Activated CD4-positive, alpha-beta T cell treated with anti-CD3 and anti-CD28 coated beads, Interleukin-2, amount 10 ng/mL, durations not matched to agents 7 days and 5 days (primary cell): Measurements from ENCODE around the gene IL18RAP. TPM values are rescaled to one million over a fixed set of nuclear protein-coding genes. Genes with fewer than 3 reads are reported as not detected.

Experiments
- CTCF ChIA-PET: fragments of 350-600 bp; sonication (Branson Sonifier 250); formaldehyde crosslinking; loops from one replicate; lab custom pipeline; 2021; ENCODE audit warnings: antibody characterized with exemption; lab: Charles Lee
- POLR2A ChIA-PET: fragments of 350-600 bp; sonication (Branson Sonifier 250); formaldehyde crosslinking; loops from one replicate; lab custom pipeline; 2021; ENCODE audit warnings: antibody characterized with exemption; lab: Charles Lee
- DNase-seq: peaks from one replicate; pipeline ENCODE4 v3.0.0-alpha.2; 2020
- H3K27ac Mint-ChIP-seq: one replicate; pipeline ENCODE4 v1.8.0; 2021; ENCODE audit warnings: mild to moderate bottlenecking, moderate library complexity, mixed read lengths
- H3K27me3 Mint-ChIP-seq: one replicate; pipeline ENCODE4 v1.8.0; 2021; ENCODE audit warnings: mixed read lengths
- H3K36me3 Mint-ChIP-seq: one replicate; pipeline ENCODE4 v1.8.0; 2021; ENCODE audit warnings: low read depth, mixed read lengths
- H3K4me1 Mint-ChIP-seq: one replicate; pipeline ENCODE4 v1.8.0; 2021; ENCODE audit warnings: mixed read lengths
- H3K4me3 Mint-ChIP-seq: one replicate; pipeline ENCODE4 v1.8.0; 2021; ENCODE audit warnings: mild to moderate bottlenecking, moderate library complexity, mixed read lengths
- H3K9me3 Mint-ChIP-seq: one replicate; pipeline ENCODE4 v1.8.0; 2021; ENCODE audit warnings: mixed read lengths
- total RNA-seq, 2 experiments: library from RNA; stranded (reverse); gene quantifications; one replicate each; pipeline ENCODE4 v1.2.3, GENCODE V29; 2021

Gene IL18RAP
- total RNA-seq, 2 experiments from 2014 or later: 3.8 TPM

DNA sequence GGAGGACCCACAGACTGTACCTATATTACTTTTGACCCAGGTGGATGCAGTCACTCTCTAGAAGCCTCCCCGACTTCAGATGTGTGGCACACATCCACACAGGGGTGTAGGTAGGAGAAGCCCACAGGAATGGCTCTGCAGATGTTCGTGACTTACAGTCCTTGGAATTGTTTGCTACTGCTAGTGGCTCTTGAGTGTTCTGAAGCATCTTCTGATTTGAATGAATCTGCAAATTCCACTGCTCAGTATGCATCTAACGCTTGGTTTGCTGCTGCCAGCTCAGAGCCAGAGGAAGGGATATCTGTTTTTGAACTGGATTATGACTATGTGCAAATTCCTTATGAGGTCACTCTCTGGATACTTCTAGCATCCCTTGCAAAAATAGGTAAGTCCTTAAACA, 50.7 kb downstream of the IL18RAP start:
- peaks cover 3% of the 10 kb centered on the region for H3K9me3 Mint-ChIP-seq
- ChIA-PET CTCF (interaction anchor here (1.5 kb wide), 1 partner anchor 142 kb away, joined by 4 read pairs; no protein-coding TSS in a partner anchor), POLR2A (no interaction called here)
- no peak for DNase-seq
- H3K4me1 Mint-ChIP-seq: no peaks in the 10 kb centered on the region
- H3K4me3 Mint-ChIP-seq: no peak overlapping the region
- no peak overlapping the region for H3K27ac Mint-ChIP-seq
- H3K36me3 Mint-ChIP-seq: no peaks in the 10 kb centered on the region
- H3K27me3 Mint-ChIP-seq: peaks cover 34% of the 10 kb centered on the region

GRCh38 chr2:102474785-102475184, 51.8 kb downstream of the IL18RAP start:
- Mint-ChIP-seq H3K27me3 (peaks cover 29% of the 10 kb centered on the region), H3K4me1 (no peaks in the 10 kb centered on the region), H3K4me3 (no peak overlapping the region), H3K27ac (no peak overlapping the region), H3K36me3 (no peaks in the 10 kb centered on the region), H3K9me3 (peaks cover 3% of the 10 kb centered on the region)
- no peak for DNase-seq
- POLR2A ChIA-PET: no interaction called here
- CTCF ChIA-PET: interaction anchor here (1.1 kb wide), 1 partner anchor 141 kb away, joined by 4 read pairs; no protein-coding TSS in a partner anchor

- Mint-ChIP-seq H3K27ac (no peak overlapping the region), H3K36me3 (no peaks in the 10 kb centered on the region), H3K4me1 (no peaks in the 10 kb centered on the region), H3K9me3 (no peaks in the 10 kb centered on the region), H3K4me3 (no peak overlapping the region), H3K27me3 (peaks cover 11% of the 10 kb centered on the region)
- no peak for DNase-seq
- CTCF ChIA-PET: no interaction called here
- POLR2A ChIA-PET: no interaction called here
Measured at GRCh38 chr2:102478686-102479470, 55.9 kb downstream of the IL18RAP start.

- no peak for DNase-seq
- H3K27ac Mint-ChIP-seq: no peak overlapping the region
- no peak overlapping the region for H3K4me3 Mint-ChIP-seq
- ChIA-PET CTCF (no interaction called here), POLR2A (no interaction called here)
- H3K36me3 Mint-ChIP-seq: no peaks in the 10 kb centered on the region
- no peaks in the 10 kb centered on the region for H3K9me3 Mint-ChIP-seq
- peaks cover 11% of the 10 kb centered on the region for H3K27me3 Mint-ChIP-seq
- H3K4me1 Mint-ChIP-seq: no peaks in the 10 kb centered on the region
Measured at GRCh38 chr2:102480285-102481195, 57.6 kb downstream of the IL18RAP start.

- DNase-seq: no peak
- no peaks in the 10 kb centered on the region for H3K4me1 Mint-ChIP-seq
- CTCF ChIA-PET: no interaction called here
- no peak overlapping the region for H3K27ac Mint-ChIP-seq
- H3K9me3 Mint-ChIP-seq: no peaks in the 10 kb centered on the region
- no peaks in the 10 kb centered on the region for H3K36me3 Mint-ChIP-seq
- POLR2A ChIA-PET: no interaction called here
- no peak overlapping the region for H3K4me3 Mint-ChIP-seq
- peaks cover 7% of the 10 kb centered on the region for H3K27me3 Mint-ChIP-seq
Measured at GRCh38 chr2:102481931-102482330, 59.0 kb downstream of the IL18RAP start.

- Mint-ChIP-seq H3K36me3 (no peaks in the 10 kb centered on the region), H3K27ac (no peak overlapping the region)
Measured at GRCh38 chr2:102483086-102483485, 60.1 kb downstream of the IL18RAP start.

DNA sequence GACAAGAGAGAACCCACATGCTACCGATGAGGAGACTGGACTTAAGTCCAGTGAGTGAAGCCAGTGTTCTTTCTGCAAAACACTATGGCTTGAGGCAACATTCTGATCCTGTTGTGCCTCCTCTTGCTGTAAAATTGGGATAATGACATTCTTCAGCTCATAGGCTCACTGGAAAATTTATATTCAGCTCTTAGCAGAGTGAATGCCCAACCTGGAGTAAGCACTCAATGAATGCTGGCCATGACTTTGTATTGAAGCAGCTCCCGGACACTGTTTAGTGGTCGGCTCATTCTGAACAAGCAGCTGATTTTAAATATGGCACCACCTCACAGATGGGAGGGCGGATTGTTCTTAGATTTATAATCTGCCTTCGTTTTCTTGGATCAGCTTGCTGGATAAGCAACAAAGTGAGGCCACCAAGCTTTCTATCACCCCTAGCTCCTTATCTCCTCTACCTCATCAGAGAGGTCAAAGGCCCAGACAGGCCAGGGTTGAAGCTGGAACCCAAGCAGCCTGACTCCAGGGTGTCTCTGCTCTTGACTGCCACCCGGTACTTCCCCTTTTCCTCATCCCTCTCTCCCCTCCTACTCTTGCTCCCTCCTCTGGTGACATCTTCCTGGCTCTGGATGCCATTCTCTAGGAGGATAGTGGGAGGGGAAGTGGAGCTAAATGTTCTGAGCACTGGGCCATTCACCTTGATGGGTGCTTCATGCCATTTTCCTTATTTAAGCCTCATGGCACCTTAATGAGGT, 61.5 kb downstream of the IL18RAP start:
- peaks cover 5% of the 10 kb centered on the region for H3K4me1 Mint-ChIP-seq
- POLR2A ChIA-PET: no interaction called here
- H3K36me3 Mint-ChIP-seq: no peaks in the 10 kb centered on the region
- H3K27ac Mint-ChIP-seq: no peak overlapping the region
- CTCF ChIA-PET: interaction anchor here (1.2 kb wide), 1 partner anchor 233 kb away, joined by 3 read pairs; no protein-coding TSS in a partner anchor
- no peaks in the 10 kb centered on the region for H3K9me3 Mint-ChIP-seq
- H3K27me3 Mint-ChIP-seq: peaks cover 2% of the 10 kb centered on the region
- H3K4me3 Mint-ChIP-seq: no peak overlapping the region
- no peak for DNase-seq

More at GRCh38 chr2:102483086-102483485, 60.1 kb downstream of the IL18RAP start:
- POLR2A ChIA-PET: no interaction called here
- Mint-ChIP-seq H3K4me3 (no peak overlapping the region), H3K4me1 (no peaks in the 10 kb centered on the region), H3K27me3 (peaks cover 3% of the 10 kb centered on the region), H3K9me3 (no peaks in the 10 kb centered on the region)
- no peak for DNase-seq
- CTCF ChIA-PET: interaction anchor here (0.6 to 0.9 kb wide), 2 partner anchors 24 to 463 kb away, joined by 3 read pairs; no protein-coding TSS in a partner anchor

- ChIA-PET POLR2A (no interaction called here), CTCF (no interaction called here)
- DNase-seq: no peak
- Mint-ChIP-seq H3K9me3 (no peaks in the 10 kb centered on the region), H3K27me3 (peaks cover 2% of the 10 kb centered on the region), H3K27ac (no peak overlapping the region), H3K4me1 (peaks cover 10% of the 10 kb centered on the region), H3K4me3 (no peak overlapping the region), H3K36me3 (peaks cover 3% of the 10 kb centered on the region)
Measured at GRCh38 chr2:102485147-102485785, 62.3 kb downstream of the IL18RAP start.

- peaks cover 10% of the 10 kb centered on the region for H3K4me1 Mint-ChIP-seq
- H3K27me3 Mint-ChIP-seq: peaks cover 2% of the 10 kb centered on the region
- DNase-seq: no peak
- peaks cover 3% of the 10 kb centered on the region for H3K36me3 Mint-ChIP-seq
- H3K27ac Mint-ChIP-seq: no peak overlapping the region
- ChIA-PET CTCF (interaction anchor here (2.3 kb wide), 1 partner anchor 12 kb away, joined by 5 read pairs; no protein-coding TSS in a partner anchor), POLR2A (no interaction called here)
- H3K9me3 Mint-ChIP-seq: no peaks in the 10 kb centered on the region
- H3K4me3 Mint-ChIP-seq: no peak overlapping the region
Measured at GRCh38 chr2:102486941-102487702, 64.2 kb downstream of the IL18RAP start.

- Mint-ChIP-seq H3K27ac (no peak overlapping the region), H3K4me1 (peaks cover 10% of the 10 kb centered on the region), H3K4me3 (no peak overlapping the region), H3K36me3 (peaks cover 3% of the 10 kb centered on the region), H3K27me3 (peaks cover 2% of the 10 kb centered on the region), H3K9me3 (no peaks in the 10 kb centered on the region)
- ChIA-PET CTCF (interaction anchor here (0.7 to 2.3 kb wide), 4 partner anchors 11 to 186 kb away, joined by 3 to 6 read pairs (median 4); no protein-coding TSS in a partner anchor), POLR2A (no interaction called here)
- DNase-seq: no peak
Measured at GRCh38 chr2:102487761-102488462, 65.0 kb downstream of the IL18RAP start.

DNA sequence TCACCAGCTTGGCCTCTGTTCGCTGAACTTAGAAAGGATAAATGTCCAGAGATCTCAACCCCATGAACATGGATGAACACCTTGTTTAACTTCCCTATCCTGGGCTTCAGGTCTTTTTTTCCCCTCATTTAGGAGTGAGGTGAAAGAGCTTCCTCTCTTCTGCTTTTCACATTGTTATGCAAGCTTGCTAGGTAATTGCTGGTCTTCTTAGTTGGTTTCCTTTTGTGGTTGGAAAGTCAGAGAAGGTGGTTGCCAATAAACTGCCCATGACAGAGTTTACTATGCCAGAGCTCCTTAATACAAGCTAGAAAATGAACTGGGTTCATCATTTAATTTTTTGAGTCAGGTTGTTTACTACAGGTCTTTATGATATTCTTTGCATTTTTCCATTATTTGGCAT, 66.7 kb downstream of the IL18RAP start:
- peaks cover 3% of the 10 kb centered on the region for H3K36me3 Mint-ChIP-seq
- H3K27ac Mint-ChIP-seq: no peak overlapping the region
- ChIA-PET CTCF (interaction anchor here (0.6 to 1.4 kb wide), 5 partner anchors 10 to 1211 kb away, joined by 3 to 4 read pairs (median 3); no protein-coding TSS in a partner anchor), POLR2A (no interaction called here)
- DNase-seq: no peak
- H3K4me1 Mint-ChIP-seq: peaks cover 10% of the 10 kb centered on the region
- H3K27me3 Mint-ChIP-seq: peaks cover 2% of the 10 kb centered on the region
- no peak overlapping the region for H3K4me3 Mint-ChIP-seq
- H3K9me3 Mint-ChIP-seq: peaks cover 2% of the 10 kb centered on the region
